NCI-H2196 (cell line): Measurements from ENCODE around the gene CACNA1D.

ENCODE experiments used
- DNase-seq: peaks from one replicate; lab custom pipeline; 2025; ENCODE audit not compliant: unreplicated experiment; lab: John Stamatoyannopoulos, UW

CACNA1D gene

DNA sequence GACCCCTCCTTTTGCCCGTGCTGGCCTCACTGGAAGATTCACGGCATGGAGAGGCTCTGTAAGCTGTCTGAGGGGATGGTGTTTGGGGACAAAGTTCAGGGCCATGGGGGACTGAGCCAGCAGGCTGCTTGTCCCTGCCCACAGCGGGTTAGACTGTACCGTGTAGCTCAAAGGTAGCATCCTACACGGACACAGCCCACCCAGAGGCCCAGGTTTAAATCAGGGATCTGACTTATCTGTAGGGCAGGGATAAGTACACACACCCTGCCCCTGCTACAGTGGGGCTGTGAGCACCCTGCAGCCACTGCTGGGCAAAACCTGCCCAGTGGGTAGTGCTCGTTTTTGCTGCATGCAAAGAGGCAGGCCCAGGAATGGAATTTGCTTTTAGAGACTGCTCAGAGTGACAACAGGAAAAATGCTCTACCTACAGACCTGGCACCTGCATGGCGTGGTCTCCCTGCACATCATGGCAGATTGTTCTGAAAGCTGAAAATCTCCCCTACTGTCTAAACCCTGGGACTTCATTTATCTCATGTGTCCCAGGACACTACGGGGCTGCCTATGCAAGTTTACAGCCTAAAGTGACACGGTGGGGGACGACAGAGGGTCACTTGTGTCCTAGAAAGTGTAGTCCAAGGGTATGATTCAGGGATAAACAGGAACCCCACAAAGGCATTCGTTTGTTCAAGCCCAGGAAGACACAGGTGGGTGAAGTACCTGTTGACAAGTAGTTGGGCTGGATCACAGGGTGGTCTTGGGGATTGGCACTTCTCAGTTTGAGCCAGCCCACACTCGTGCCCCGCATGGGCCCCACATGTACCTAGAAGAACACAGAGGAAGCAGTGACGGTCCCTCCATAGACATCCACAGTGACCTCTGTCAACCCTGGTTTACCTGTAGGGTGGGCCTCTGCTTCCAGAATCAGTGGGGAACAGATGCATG lies 324.1 kb downstream of the CACNA1D start:
- no peak for DNase-seq

DNA sequence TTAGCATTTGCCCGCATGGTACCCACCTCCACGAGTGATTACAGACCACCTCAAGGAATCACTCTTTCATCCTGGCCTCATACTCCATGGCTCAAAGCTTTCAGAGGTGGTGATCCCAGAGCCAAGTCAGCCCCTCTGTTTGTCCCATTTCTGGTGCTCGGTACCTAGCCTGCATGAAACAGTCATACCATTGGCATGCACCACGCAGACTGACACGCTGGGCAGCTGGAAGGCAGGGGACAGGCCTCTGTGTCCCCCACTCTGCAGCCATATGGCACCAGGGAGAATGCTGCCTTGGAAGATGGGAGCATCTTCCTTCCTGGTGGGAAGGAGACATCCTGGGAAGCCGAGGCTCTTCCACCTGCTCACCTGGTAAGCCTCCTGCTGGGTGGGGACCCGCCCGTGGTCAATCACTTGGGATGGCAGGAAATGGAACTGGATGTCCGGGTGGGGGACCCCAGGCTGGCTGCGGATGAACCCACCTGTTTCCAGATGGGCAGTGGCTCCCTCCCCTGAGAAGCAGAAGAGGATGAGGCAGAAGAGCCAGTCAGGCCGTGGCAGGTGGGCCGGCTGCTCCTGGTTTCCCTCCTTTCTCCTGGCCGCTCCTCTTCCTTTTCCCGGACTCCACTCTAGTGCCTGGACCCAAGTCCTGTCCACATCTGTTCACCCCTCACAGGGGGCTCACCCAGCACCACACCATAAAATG lies 324.9 kb downstream of the CACNA1D start:
- DNase-seq = no peak

DNA sequence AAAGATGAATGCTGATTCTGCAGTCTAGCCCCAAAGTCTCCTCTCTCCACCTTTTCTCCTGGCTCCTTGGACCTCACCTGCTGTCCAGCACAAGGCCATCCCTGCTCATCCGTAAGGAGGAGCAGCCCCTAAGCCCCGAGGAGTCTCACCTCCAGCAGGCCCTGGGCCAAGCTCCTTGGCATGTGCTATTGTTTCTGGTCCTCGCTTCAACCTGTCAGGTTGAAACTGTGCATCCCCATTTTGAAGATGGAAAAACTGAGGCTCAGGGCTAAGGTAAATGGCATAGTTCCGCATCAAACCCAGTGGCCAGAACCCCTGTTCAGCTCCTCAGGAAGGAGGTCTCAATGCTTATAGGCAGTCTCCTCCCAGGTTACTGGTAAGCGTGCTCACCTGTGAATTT lies 325.7 kb downstream of the CACNA1D start:
- DNase-seq = no peak

DNA sequence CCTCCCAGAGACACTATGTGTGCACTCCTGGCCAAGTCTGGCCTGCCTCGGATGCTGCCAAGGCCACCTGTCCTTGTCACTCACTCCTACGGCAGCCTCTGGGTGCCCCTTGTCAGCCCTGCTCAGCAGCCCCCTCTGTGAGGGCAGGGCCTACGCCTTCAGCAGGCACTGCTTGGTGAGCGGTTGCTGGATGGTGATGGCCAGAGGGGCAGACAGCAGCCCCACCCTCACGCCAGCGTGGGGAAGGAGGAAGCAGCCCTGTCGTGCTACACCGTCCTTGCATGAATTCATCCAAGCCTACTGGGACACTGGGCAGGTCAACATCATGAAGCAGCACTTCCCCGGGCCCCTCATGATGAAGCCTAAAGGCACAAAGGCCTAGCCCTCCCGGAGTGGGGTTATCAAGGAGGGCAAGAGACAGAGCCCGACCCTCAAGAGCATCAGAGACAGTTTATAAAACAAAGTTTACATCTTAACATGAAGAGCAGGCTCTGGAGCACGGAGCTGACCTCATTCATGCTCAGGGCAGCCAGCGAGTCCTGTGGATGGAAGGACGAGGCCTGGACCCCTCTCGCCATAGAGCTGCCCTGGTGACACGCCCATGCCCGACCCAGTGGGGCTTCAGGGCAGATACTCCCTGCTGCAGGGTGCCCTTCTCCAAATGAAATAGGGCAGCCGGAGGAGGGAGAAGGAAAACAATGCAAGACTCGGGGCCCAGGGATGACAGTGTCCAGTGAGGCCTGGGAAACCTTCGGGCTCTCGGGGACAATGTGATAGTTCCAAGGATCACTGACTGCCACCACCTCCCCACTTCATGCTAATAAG lies 326.6 kb downstream of the CACNA1D start:
- no peak for DNase-seq

DNA sequence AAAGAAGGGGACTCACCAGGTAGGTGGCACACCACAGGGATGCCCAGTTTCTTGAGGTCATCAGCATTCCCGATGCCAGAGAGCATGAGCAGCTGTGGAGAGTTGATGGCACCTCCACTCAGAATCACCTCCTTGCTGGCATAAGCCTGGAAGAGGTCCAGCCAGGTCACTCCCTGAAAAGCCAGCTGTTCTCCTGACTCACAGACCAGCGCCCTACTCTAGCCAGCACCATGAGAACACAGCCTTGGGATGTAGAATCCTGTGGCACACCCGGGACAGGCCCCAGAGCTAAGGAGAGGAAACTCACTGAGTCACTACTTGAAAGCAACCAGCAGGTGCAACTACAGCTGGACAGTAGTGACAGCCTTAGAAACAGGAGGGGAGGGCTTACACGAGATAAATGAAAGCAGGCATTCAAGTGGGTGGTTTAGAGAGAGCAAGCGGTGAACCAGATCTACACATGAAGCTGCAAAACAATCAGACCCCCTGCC lies 327.3 kb downstream of the CACNA1D start:
- DNase-seq = peak; percentile 11

DNA sequence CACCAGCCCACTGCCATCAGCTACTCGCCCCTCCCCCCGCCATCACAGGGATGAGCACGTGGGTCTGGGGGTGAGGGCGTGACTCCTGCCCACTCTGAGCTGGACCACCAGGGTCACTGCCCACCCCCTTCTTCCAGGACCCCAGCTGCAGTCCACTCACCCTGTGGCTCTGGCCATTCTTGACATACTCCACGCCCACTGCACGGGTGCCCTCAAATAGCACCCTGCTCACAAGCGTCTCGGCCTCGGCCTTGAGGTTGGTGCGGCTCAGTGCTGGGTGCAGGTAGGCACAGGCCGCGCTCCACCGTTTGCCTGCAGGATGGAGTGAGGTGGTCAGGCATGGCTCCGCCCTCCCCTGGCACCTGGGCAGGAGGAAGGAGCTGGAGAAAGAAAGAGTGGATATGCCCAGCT lies 327.9 kb downstream of the CACNA1D start:
- no peak for DNase-seq

DNA sequence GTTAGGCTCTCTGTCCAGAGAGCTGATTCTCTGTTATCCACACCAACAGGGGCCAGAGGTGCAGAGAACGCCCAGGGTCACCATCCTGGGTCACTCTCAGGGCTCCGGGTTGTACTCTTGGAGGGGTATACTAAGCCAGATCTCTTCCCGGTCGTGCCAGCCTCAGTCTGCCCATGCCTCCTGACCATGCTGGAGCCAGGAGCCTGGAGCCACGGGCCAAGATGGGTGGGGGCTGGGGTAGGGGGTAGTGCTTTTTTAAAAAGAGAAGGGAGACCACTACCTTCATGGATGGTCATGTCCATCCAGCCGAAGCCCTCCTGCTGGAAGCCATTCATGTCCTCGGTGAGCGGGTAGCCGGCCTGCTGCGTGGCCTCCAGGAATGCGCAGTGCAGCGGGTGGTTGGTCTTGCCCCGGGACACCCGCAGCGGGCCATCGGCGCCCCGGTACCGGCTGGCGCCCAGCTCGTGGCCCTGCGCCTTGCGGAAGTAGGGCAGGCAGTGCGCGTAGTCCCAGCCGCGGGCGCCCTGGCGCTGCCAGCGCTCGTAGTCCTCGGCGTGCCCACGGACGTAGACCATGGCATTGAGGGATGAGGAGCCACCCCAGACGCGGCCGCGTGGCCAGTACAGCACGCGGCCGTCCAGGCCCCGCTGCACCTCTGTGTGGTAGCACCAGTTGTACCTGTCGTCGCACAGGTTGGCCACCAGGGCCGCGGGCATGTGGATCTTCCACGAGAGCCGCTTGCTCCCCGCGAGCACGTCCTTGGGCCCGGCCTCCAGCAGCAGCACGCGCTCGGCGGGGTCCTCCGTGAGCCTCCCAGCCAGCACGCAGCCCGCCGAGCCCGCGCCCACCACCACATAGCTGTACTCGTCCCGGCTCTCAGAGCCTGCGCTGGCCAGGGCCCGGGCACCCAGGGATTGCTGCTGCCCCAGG lies 328.9 kb downstream of the CACNA1D start:
- DNase-seq = no peak

DNA sequence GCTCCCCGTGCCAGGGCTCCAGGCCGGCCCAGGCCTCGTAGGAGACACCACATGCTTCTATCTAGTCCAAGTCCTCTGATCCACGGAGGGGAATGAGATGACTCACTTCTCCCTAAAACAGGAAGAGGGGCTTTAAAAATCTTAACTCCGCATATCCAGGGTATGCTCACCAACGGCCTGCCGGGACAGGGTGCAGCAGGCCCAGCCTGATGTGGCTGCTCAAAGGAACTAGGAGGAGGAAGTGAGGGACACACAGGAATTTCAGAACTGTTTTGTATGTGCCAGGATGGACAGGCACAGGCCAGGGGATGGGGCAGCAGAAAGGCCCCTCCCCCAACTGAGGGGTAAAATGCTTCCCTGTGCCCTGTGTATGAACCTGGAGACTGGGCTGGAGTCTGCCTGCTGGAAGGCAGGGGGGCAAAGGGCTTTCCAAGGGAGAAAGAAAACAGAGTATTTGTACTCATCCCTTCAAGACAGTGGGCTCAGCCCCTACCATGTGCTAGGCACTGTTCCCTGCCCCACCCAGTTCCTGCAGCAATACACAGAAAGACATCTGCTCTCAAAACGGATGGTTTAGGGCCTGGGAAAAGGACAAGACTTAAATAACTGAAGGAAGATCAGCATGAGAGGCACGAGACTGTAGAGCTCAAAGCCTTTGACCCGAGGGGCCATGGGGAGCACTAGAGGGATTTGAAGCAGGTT lies 329.7 kb downstream of the CACNA1D start:
- no peak for DNase-seq

DNA sequence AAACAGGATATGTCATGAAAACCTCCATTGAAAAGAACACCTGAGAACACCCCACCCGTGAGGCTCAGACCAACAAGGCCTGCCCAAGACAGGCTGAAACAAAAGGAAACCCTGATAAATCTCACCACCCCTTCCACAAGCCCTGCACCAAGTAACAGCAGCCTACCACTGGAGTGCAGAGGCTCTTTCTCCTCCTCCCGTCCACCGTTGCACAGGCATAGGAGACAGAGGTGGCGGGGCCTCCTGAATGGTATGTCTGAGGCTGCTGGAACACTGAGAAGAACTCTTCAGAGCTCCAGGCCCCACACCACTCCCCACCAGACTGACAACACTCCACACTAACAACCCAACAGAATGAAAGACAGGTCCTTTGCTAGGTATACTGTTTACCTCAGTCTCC lies 330.4 kb downstream of the CACNA1D start:
- DNase-seq = no peak

DNA sequence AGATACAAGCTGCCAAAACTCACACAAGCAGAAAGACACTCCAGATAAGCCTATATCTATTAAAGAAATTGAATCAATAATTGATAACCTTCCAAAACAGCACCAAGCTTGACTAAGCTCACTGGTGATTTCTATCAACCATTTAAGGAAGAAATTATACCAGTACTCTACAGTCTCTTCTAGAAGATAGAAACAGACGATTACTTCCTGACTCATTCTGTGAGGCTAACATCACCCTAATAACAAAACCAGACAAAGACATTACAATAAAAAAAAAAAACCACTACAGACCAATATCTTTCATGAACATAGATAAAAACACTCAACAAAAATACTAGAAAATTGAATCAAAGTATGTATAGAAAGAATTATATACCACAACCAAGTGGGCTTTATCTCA lies 331.6 kb downstream of the CACNA1D start:
- no peak for DNase-seq

DNA sequence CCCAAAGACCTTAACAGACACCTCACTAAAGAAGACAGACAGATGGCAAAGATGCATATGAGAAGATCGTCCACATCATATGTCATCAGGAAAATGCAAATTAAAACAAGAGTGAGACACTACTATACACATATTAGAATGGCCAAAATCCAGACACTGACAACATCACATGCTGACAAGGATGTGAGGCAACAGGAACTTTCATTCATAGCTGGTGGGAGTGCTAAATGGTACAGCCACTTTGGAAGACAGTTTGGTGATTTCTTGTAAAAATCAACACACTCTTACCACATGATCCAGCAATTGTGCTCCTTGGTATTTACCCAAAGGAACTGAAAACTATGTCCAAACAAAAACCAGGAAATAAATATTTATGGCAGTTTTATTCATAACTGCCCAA lies 334.2 kb downstream of the CACNA1D start:
- no peak for DNase-seq

DNA sequence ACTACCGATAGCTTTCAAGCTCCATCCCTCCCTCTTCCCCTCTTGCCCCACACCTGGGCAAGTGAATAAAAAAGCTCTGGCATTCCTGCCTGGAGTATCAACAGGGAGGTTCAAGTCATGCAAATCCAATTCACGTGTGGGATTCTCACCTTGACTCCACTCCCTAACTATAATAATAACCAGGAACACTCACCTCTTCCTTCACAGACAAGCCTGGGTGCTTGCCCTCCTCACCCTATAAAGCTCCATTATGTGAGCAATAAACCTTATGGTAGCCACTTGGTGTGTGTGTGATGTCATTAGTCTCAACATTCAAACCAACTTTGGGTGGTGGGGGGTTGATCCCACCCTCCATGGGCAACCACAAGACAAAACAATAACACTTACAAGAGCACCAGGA lies 335.2 kb downstream of the CACNA1D start:
- DNase-seq = no peak

DNA sequence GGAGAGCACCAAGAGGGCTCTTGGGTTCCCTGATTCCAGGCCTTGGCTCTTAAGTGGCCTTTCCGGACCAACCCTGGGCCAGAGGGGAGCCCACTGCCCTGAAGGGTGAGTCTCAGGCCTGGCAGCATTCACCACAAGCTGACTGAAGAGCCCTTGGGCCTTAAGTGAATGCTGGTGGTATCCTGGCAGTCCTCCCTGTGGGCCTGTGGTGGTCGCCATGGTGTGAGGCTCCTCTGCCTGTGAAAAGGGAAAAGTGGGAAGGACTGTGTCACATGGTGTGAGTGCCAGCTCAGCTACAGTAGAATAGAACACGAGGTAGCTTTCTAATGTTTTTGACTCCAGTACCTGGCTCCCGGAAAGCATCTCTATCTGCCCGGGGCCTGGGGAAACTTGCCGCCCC lies 336.5 kb downstream of the CACNA1D start:
- no peak for DNase-seq

DNA sequence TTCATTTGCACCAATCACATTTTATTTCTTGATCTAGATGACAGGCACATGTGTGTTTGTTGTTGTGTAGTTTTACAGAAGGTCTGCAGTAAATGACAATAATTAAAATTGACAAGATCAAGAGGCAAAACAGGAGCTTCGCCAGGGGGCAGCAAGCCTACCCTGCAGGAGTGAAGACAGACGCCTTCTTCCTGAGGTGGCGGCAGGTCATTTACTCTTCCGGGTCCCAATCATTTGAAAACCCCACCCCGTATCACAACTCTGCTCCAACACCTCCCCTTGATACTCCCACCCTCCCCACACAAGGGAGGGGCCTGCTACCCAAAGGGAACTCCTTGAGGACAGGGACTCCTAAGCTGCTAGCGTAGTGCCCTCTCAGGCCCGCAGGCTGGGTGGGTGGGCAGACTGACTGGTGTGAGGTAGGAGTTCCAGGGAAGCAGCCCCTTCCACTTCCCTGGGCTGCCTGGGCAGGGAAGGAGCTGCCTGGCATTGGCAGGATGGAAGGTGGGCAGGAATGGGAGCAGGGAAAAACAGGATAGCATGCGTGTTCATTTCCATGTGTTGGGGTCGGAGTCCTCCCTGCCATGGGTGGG lies 338.7 kb downstream of the CACNA1D start:
- DNase-seq = no peak

DNA sequence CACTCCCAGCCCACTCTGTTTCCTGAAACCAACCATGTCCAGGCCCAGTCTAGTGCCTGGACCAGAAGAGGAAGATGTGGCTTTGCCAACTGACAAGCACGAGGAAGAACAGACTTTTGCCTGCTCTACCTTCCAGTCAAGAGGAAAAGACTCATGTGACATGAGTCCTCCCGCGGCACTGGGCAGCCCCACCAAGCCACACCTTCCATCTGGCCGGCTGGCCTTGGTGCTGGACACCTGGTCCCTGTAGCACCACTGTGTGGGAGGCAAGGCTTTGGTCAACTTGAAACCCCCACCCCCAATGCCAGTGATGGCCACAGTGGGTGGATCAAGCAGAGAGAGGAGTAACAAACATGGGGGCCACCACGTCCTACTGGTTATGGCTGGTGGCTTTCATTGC lies 339.3 kb downstream of the CACNA1D start:
- no peak for DNase-seq

DNA sequence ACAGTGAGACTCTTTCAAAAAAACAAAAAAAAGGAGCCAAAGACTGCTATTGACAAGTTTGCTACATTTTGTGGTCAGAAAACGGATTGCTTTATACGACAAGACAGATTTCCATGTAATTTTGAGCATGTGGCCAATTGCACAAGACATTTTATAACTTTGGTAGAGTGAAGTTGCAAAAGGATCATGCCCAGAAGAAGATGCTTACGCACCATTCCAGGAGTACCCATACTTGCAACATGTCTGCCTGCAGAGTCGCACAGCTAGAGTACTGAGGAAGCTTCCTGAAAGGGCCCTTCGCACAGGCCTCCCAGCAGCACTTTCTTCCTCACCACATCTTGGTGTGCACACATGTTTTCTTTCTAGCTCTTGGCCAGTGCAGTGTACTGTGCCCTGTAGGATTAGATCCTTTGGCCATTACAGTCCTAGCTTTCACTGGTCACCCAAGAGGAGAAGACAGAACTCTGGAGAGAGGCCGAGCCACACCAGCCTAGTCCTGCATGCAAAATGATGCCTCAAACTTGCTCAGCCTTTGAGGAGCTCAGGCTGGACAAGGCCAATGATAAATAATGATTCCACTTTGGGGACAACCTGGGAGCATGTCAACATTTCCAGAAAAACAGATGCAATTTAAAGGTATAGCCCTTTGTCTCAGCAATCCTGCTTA lies 340.2 kb downstream of the CACNA1D start:
- no peak for DNase-seq

DNA sequence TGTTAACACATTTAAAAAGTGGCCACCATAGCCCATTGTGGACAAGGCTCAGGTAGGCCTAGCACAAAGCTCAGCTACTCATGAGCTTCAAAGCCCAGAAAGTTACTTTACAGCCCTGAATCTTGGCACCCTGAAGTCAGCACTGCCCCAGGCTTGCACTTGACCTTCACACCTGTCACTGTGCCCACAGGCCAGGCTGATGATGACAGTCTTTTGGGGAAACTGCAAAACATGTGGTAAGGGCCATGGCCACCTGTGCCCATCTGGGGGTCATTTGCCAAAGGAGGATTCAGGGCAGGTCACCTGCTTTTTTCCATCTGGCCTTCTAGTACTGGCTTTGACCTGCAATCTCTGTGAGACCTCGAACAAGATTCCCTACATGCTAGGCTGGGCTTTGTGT lies 340.8 kb downstream of the CACNA1D start:
- DNase-seq = no peak

DNA sequence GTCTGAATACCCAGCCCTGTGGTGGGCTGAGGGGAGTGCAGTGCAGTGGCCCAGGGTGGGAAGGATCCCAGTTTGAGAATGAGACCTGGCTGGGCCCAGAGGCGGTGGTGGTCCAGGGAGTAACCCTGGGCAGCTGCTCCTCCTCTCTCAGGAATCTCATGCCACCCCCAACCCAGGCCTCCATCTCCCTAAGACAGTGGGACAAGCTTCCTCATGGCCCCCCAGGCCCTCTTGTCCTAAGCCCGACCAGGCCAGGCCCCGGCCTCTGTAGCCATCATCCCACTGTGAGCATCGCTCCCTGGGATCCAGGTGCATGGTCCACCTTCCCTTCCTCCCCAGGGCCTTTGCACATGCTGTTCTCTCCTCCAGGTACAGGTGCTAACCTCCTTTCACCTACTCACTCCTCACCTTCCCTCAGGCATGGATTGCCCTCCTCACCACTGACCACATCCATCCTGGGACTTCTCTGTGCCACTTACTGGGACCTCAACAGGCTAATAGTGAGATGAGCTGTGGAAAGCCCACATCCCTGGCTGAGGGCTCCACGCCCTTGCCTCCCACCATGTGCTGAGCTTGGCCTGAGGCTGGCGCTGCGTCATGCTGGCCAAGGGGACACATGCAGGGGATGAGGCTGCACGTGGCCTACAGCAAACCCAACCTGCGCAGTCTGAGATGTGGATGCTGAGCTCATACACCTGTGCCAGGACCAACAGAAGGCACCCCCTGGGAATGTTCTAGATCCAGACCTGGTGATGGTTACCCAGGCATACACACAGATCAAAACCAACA lies 341.9 kb downstream of the CACNA1D start:
- no peak for DNase-seq
